Tibial nerve (tissue), 4 donors: Measurements from ENCODE around the gene RAPH1.

Experiments
- CTCF ChIP-seq, 5 experiments: fragments of 200-600 bp in 3 of 5; fragments of 450-650 bp in 2 of 5; sonication (generic) in 3 of 5; IDR thresholded peaks; one replicate each; pipeline ENCODE4 v1.5.1; 2016 to 2019; ENCODE audit warnings: antibody characterized with exemption in 5 of 5, mild to moderate bottlenecking in 3 of 5, moderate library complexity in 2 of 5
- EP300 ChIP-seq, 2 donors: sonication (generic); formaldehyde crosslinking; IDR thresholded peaks; one replicate each; pipeline ENCODE4 v1.6.1; 2017; ENCODE audit warnings: antibody characterized with exemption in 2 of 2, mild to moderate bottlenecking in 1 of 2
- POLR2A ChIP-seq, 2 donors: fragments of 450-650 bp; IDR thresholded peaks; one replicate each; pipeline ENCODE4 v1.6.1; 2017; ENCODE audit warnings: antibody characterized with exemption in 2 of 2, mild to moderate bottlenecking in 2 of 2, moderate library complexity in 2 of 2

- no peak for TF ChIP-seq CTCF (IDR thresholded peaks at IDR 0.05)
- TF ChIP-seq POLR2A (IDR thresholded peaks at IDR 0.05), result no peak
- no peak for TF ChIP-seq EP300 (IDR thresholded peaks at IDR 0.05)
Observed at GRCh38 chr2:203444738-203445137, 90.4 kb downstream of the RAPH1 start.
